GM12872 (cell line): ENCODE results near the gene GJB3.

Experiments
- TF ChIP-seq, protein P1 (sequence below): IDR thresholded peaks from 3 replicates; pipeline ENCODE4 v1.5.1; 2011; ENCODE audit warnings: low read depth, mild to moderate bottlenecking, low read length, moderate library complexity; ENCODE audit not compliant: insufficient read depth

GJB3 gene

DNA sequence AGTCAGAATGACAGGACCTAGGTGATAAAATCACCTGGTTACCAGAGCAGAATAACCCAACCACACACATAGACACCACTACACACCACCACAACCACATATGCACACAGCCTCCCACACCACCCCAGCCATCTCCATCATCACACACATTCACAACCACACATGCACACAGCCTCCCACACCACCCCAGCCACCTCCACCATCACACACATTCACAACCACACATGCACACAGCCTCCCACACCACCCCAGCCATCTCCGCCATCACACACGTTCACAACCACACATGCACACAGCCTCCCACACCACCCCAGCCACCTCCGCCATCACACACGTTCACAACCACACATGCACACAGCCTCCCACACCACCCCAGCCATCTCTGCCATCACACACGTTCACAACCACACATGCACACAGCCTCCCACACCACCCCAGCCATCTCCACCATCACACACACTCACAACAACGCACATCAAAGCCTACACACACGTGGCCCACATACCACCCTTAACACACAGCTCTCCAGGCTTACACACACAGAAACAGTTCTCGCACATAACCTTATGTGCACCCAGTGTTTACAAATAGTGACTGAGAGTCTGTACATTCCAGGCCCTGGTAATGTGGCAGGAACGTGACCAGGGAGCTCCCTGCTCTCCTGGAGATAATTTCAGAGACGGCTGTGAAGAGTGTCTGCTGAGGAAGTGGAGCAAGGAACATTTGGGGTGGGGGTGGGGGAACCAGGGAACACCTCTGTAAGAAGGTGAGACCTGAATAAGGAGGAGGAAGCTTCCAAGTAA is 3.3 kb upstream of the GJB3 start:
- TF ChIP-seq, protein P1, sequence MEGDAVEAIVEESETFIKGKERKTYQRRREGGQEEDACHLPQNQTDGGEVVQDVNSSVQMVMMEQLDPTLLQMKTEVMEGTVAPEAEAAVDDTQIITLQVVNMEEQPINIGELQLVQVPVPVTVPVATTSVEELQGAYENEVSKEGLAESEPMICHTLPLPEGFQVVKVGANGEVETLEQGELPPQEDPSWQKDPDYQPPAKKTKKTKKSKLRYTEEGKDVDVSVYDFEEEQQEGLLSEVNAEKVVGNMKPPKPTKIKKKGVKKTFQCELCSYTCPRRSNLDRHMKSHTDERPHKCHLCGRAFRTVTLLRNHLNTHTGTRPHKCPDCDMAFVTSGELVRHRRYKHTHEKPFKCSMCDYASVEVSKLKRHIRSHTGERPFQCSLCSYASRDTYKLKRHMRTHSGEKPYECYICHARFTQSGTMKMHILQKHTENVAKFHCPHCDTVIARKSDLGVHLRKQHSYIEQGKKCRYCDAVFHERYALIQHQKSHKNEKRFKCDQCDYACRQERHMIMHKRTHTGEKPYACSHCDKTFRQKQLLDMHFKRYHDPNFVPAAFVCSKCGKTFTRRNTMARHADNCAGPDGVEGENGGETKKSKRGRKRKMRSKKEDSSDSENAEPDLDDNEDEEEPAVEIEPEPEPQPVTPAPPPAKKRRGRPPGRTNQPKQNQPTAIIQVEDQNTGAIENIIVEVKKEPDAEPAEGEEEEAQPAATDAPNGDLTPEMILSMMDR = no peak

DNA sequence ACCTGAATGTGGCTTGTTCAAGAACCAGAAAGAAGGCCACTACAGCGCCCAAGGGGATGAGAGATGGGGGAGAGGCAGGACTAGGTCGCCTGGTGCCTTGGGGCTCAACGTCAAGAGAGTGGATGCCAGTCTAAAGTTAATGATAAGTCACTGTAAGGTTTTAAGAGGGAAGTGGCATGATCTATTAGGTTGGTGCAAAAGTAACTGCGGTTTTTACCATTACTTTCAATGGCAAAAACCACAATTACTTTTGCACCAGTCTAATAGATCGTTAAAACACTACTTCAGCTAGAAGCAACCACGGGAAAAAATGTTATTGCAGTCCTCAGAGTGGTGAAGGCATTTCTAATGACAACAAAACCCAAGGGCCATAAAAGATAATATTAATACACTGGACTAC is 2.6 kb upstream of the GJB3 start:
- TF ChIP-seq, protein P1 = no peak

DNA sequence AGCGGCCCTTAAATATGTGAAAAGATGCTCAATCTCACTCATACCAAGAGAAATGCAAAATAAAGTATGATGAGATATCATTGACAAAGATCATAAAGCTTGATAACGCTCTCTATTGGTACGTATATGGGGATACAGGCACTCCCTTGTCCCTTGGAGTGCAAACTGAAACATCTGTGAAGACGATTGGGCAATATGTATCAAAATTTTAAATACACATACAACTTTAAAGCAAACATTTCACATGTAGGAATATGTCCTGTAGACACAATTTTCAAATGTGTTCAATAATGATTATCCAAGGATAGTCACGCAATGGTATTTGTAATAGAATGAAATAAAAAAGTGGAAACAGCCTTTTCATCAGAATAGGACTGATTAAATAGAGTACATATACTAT is 2.0 kb upstream of the GJB3 start:
- TF ChIP-seq, protein P1 = no peak

DNA sequence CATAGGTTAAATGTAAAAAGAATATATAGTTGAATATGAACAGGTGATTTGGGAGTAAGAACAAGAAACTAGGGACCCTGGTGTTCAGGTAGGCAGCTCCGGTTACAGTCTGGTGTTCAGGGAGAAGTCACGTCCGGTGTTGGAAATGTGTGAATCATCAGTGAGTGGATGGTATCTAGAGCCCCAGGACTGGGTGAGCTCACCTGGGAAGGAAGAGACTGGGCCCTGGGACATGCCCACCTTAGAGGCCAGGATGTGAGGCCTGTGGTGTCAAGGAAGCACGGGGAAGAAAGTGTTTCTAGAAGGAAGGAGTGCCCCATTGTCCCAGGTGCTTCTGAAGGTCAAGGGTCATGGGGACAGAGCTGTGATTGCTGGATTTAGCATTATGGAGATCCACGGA is 1.5 kb upstream of the GJB3 start:
- TF ChIP-seq, protein P1 = no peak

DNA sequence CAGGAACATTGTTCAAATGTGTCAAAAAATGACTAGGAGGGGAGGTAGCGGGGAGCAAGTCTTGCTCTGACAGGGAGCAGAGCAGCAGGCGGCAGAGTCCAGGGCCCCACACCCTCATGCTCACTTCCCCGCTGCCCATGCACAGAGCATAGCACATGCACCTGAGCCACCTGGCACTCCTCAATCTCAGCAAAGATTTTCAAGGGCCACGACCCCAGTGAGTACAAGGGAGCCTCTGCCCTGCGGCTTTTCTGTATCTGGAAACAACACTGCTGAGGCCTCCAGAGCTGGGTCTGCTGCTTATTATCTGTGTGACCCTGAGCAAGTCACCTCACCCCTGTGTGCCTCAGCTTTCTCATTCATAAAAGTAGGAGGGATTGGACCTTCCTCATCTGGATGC is 1.1 kb upstream of the GJB3 start:
- TF ChIP-seq, protein P1 = no peak

DNA sequence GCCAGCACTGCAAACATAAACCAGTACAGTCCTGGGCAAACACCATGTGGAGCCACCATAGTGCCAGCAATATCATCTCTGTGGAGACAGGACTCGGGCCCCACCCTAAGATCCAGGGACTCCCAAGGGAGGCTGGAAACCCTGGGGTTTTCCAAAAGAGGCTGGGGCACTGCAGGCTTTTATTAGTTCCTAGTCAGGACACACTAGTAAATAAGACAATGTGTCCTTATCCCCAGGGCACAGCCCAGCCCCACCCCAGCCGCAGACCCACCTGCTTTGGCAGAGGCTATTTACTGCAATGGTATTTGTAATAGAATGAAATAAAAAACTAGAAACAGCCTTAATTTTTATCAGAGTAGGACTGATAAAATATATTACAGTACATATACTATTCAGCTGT is 486 bp upstream of the GJB3 start:
- TF ChIP-seq, protein P1 = no peak

DNA sequence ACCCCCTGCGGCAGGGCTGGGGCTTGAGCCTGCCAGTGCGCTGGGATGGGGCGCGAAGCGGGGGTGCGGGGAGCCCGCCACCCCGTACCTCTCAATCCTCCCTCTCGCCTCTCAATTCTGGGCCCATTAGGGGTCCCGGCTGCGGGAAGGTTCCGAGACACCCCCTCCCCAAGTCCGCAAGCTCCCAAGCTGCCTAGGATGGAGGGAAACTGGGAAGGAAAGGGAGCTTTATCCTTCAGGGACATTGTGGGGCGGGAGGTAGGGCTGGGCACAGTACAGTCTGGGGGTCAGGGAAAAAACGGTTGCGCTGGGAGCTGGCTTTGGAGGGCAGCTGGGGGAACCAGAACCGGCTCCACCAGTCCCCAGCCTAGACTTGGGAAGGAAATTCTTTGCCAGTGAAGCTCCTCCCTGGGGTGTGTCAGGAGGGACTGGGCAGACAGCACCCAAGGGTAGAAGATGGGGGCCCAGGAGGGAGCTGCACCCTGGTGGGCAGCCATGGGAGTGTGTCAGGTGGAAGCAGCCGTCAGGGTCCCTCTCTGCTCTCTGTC is 904 bp downstream of the GJB3 start:
- TF ChIP-seq, protein P1 = no peak
